NCI-H526 (cell line): ENCODE measurements around the gene GRHPR.
A peak's percentile ranks its signal among the peaks of the same experiment; 100 is the strongest.
"Not testable (repeated sequence)": the region's sequence is repeated elsewhere in the genome, so short reads cannot be mapped to it uniquely, and the experiment has no call there.

Source experiments
- DNase-seq, 2 experiments: peaks; one replicate each; lab custom pipeline; 2025; lab: John Stamatoyannopoulos, UW

The GRHPR gene

DNA sequence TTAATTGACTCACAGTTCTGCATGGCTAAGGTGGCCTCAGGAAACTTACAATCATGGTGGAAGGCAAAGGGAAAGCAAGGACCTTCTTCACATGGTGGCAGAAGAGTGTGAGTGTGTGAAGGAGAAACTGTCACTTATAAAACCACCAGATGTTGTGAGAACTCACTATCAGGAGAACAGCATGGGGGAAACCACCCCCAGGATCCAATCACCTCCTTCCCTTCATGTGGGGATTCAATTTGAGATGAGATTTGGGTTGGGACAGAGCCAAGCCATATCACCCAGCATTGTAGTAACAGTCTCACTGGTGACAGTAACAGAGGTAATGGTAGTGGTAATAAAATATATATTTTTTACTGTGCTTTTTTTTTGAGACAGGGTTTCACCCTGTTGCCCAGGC is 24.6 kb downstream of the GRHPR start:
- DNase-seq = no peak

DNA sequence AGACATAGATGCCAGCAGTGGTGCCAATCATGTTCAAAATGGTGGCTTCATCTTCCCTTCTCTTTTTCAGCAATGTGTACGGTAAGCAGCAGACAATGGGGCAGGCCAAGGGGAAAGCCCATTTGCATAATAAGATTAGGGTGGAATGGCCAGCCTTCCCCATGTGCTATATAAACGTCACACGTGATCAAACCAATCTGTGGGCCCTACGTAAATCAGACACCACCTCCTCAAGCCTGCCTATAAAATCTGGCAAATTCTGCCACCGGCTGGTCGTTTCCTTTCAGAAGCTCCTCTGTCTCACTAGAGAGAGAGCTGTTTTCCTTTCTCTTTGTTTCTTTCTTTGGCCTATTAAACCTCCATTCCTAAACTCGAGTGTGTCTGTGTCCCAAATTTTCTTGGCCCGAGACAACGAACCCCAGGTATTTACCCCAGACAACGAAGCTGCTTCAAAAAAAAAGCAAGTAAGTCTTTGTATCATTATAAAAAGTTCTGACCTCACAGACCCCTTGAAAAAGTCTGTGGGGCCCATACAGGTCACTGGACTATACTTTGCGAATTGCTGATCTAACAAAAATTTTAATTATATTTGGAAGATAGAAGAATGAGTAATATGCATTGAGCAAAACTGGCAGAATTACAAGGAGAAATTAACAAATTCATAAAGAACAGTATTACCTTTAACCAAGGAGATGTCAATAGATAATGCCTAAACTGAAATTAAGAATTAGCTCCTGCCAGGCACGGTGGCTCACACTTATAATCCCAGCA is 27.6 kb downstream of the GRHPR start:
- peak in 1 of 2 experiments; percentile 14 for DNase-seq

DNA sequence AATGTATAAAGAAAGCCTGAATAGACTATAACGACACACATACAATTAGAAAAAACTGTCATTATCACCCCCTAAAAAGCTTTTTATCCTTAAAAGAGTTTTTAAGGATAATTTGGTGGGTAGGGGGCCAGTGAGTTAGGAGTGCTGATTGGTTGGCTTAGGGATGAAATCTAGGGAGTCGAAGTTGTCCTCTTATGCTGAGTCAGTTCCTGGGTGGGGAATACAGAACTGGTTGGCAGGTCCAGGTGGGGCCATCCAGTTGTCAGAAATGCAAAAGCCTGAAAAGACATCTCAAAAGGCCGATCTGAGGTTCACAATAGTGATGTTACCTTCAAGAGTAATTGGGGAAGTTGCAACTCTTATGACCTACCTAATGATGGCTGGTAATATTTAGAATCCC is 29.1 kb downstream of the GRHPR start:
- no peak for DNase-seq

DNA sequence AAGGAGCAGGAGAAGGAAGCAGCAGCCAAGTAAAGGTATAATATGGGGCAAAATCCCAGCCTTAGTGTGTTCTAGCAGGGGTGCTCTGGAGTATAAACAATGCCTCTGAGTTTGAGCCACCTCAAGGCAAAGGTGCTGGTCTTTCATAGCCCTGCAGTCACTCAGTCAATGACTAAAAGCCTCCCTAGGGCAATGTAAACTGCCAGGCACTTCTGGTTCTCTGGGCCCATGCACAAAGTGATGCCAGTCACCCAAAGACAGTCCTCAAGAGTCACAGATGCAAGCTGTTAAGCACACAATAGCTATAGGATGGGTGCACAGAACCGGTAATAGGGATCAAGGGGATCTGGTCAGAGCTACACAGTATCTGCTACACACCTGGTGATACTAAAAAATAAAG is 30.1 kb downstream of the GRHPR start:
- DNase-seq = no peak

DNA sequence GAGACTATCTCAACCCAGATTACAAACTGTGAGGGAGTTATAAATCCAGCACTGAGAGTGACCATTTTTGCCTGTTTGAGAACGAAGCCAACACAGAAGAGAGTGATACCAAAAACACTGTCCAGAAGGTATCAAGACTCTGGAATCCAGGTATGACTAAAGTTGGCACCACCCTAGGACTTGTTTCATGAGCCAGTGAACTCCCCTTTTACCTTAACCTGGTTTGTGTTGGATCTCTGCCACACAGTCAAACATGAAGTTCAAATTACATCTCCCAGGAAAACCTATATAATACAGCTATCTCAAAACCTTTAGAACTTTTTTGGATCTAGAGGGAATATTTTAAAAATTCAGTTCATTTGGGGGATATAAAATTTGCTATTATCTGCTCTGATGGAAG is 31.3 kb downstream of the GRHPR start:
- no peak for DNase-seq

DNA sequence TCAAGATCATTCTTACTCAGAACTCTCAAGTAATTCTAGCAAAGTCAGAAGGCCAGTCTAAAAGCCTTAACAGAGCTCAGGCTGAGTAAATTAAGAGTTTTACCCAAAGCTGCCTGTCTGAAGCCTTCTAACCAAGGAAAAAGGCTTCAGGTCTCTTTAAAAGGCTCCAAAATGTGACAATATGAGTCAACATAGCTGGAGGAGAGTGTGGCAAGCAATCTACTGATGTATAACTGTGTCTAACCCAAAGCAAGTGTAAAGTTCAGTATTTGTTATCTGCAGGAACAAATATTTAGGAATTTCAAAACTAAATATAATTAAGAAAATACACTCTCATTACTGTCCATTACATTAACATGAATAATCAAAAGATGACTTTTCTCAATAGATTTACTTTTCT is 31.7 kb downstream of the GRHPR start:
- DNase-seq = no peak

DNA sequence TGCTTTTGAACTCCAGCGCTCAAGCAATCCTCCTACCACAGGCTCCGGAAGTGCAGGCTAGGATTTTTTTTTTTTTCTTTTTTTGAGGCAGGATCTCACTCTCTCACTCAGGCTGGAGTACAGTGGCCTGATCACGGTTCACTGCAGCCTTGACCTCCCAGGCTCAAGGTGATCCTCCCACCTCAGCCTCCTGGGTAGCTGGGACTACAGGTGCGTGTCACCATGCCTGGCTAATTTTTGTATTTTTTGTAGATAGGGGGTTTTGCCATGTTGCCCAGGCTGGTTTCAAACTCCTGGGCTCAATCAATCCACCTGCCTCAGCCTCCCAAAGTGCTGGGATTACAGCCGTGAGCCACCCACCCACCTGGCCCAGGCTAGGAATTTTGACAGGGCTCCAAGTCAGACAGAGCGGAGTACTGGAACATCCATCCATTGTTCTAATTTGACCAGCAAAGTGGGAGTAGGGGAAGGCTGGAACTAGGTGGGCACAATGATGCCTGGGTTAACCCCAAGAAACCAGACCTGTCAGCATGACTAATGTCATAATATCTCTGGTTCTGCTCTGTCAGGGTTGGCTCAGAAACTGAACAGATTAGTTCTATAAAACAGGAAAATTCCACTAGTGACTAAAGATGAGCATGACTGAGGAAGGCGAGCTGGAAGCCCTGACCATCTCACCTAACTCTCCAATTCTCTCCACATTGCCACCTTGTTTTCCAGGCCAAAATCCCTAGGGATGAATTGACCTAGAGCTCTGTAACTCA is 33.6 kb downstream of the GRHPR start:
- DNase-seq = no peak

DNA sequence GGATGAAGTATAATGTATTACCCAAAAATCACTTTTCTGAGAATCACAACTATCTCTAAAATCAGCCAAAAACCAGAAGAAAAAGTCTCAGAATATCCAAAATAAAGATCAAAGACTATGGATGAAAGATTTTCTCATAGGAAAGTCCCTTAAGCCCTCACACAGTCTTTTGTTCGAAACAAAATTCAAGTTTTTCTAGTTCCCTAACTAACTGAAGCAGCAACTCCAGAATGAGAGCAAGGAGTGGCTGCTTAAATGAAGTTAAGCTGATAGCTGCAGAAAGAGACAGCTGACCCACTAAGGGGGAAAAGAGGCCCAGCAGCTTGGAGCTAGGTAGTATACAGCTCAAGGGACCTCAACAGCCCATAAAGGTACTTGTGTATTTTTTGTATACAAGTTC is 34.3 kb downstream of the GRHPR start:
- no peak for DNase-seq

DNA sequence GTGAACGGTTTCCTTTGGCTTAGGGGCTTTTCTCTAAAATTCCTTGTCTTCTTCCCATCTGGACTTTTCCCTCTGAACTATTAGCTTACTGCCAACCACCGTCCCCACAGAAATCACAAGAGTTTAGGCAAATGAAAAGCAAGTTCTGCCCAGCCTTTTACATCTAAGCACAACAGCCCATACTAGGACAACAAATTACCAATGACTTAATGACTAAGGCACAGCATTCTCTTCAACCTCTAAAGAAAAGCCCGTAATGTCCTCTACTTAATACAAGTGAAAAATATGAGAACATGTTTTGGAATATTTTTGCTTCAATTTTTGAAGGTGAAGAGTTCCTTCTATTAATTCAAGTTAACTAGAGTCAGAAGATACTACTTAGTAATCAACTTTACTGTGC is 41.5 kb downstream of the GRHPR start:
- DNase-seq = no peak

DNA sequence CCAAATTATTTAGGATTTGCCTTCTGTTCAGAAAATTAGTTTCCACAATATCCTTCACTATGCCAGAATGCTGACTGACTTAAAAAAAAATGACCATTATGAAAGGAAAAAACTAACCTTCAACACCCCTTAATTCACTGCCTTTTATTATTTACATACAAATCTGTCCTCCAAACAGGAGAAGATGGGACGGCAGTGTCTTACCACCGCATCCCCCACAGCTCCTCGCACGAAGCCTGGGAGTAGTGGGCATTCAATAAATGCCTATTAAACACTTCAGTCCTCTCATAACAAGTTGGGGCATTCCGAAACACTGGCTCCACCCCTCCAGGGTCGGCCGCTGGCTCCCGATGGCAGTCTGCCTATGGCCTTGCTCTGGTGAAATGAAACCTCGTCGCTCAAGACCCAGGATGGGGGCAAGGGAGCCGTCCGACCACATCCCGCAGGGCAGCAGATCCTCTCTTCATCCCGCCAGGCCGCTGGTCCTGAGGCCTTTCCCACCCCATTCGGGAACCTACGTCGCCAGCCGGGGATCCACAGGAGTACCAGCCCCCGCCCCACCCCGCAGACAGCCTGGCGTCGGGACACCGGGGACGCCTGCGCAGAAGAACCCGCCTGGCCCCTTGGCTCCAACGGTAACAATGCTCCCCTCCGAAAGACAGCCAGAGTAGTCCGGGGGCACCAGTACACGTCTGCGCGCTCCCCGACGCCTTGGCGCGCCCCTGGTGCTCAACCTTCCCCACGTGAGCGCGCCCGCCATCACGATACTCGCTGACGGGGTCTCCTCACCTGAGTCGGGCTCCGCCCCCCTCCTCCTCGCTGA is 42.1 kb downstream of the GRHPR start:
- peak; percentile 65 to 97 for DNase-seq

DNA sequence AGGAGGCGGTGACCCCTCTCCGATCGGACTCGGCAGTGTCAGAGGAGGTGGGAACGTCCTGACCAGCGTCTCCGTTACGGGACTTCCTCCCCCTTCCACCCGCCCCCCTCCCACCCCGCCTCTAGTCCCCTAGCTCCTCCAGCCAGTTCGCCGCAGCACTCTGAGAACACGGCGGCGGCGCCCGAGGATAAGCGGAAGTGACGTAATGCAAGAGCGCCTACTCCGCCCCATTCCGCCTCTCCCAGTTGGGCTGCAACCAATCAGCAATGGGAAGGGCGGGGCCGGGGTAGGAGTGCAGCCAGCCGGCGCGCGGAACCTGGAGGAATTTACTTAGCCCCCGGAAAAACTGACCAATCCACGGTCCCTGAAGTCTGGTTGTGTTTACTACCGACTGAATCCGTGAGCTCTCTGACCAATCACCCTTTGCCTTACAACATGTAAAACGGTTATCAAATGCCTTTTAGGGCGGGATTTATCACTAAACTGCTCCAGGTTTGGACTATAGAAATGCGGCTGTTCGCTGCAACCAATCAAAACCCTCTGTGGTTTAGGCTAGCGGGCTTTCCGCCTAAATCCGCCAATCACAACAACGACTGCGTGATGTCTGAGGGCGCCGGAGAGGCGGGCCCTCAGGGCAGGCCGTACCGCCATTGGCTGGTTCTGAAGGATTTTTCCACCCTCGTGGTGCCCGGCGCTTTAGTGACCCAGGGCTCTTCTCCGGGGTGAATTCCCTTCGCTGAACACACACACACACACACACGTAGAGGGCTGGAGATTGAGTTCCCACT is 42.9 kb downstream of the GRHPR start, which contains the start of gene ZBTB5:
Gene ZBTB5, minus strand, starts transcription at position 202 of the 788 bp plus-strand sequence. CDS start 22,899 bp downstream, outside the sequence.
- DNase-seq = peak; percentile 99 to 100

DNA sequence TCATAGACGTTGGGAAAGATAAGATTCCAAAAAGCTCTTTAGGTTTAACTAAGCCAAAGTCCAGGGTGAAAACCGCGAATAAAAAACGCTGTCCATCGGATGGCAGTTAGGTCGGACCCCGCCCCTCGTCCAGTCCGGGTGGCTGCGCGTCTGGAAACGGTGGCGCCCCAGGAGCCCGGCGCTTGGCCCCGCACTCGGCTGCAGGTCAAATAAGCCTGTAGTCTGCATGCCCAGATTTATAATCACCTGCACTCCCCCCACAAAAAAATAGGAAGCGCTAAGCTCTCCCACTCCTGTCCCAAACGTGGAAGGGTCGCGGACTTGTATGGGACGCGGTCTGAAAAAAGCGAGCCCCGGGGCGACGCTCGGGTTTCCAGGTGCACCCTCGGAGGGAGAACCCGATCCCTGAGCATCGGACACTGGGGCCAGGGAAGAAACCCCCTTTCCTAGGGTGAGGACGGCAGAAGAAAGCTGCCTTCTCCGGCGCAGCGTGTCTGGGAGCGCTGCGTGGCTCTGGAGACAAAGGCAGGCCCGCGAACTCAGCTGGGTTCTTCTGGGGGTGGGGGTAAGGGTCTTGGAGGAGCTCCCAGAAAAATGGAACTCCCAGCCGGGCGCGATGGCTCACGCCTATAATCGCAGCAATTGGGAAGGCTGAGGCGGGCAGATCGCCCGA is 43.7 kb downstream of the GRHPR start:
- peak; percentile 50 to 63 for DNase-seq

DNA sequence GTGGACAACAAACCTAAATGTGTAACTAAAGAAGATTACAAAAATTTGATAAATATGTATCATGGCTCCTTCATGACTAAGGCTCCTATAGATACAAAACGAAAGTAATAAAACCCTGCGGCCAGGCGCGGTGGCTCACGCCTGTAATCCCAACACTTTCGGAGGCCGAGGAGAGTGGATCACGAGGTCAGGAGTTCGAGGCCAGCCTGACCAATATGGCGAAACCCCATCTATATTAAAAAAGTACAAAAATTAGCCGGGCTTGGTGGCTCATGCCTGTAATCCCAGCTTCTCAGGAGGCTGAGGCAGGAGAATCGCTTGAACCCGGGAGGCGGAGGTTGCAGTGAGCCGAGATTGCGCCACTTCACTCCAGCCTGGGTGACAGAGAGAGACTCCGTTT is 45.0 kb downstream of the GRHPR start:
- DNase-seq = not testable (repeated sequence)

DNA sequence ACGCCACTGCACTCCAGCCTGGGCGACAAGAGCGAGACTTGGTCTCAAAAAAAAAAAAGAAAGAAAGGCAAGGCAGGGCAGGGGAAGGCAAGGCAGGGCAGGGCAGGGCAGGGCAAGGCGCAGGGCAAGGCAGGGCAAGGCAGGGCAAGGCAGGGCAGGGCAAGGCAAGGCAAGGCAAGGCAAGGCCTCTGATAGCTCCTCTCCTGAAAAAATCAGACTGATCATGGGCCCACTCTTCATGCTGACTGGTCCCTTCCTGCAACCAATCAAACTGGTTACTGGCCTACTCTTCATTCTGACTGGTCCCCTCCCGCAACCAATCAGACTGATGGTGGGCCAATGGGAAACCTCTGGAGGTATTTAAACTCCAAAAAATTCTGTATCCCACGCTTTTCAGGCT is 46.1 kb downstream of the GRHPR start:
- no peak for DNase-seq

DNA sequence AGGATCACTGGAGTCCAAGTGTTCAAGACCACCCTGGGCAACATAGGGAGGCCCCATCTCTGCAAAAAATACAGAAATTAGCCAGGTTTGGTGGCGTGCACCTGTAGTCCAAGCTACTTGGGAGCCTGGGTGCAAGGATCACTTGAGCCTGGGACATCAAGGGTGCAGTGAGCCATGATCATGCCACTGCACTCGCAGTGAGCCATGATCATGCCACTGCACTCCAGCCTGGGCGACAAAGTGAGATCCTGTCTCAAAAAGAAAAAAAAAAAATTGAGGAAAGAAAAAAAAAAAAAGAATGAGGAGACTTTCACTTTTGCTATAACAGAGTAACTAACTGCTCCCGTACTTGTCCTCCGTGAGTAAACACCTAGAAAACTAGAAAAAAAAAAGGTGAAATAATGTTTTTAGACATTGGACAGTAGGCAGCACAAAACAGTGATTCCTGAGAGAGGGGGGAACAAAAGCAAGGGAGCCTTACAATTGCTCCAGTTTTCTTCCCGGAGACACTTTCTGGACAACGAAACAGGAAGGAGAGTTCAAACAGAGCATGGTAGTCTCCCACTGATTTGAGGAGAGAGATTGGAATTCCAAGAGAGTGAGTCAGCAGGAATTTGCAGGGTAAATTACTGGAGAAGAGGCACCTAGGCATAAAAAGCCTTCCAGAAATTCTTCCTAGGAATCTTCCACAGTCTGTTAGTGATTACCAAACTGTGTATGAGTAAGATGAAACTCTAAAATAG is 49.6 kb downstream of the GRHPR start:
- DNase-seq = no peak

DNA sequence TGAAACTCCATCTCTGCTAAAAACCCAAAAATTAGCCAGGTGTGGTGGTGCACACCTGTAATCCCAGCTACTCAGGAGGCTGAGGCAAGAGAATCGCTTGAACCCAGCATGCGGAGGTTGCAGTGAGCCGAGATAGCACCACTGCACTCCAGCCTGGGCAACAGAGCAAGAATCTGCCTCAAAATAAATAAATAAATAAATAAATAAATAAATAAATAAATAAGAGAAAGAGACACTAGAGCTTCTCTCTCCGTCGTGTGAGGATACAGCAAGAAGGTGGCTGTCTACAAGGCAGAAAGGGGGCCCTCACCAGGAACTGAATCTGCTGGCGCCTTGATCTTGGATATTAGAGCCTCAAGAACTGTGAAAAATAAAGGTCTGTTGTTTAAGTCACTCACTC is 51.5 kb downstream of the GRHPR start:
- DNase-seq = not testable (repeated sequence)

DNA sequence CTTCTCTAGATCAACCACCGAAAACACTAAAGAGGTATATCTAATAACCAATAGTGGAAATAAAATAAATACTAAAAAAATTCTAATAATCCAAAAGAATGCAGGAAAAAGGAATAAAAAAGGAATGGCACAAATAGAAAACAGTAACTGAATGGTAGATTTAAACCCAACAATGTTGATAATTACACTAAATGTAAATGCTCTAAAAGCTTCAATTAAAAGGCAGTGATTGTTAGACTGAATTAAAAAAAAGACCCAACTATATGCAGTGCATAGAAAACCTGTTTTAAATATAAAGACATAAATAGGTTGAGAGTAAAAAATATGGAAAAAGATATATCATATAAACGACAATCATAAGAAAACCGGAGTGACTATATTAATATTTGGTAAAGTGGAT is 51.9 kb downstream of the GRHPR start:
- no peak for DNase-seq

DNA sequence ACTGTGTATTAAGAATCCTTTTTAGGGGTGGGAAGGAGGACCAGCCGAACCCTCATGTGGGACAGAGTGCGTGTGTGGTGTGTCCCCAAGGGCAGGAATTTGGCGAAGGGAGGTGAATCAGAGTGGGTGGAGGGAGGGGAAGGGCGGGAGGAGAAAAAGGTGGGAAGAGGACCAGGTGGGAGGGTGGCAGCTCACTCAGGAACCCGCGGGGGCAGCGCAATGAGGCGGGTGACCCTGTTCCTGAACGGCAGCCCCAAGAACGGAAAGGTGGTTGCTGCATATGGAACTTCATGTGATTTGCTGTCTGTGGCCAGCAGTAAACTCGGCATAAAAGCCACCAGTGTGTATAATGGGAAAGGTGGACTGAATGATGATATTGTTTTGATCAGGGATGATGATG is 54.4 kb downstream of the GRHPR start:
- no peak for DNase-seq

DNA sequence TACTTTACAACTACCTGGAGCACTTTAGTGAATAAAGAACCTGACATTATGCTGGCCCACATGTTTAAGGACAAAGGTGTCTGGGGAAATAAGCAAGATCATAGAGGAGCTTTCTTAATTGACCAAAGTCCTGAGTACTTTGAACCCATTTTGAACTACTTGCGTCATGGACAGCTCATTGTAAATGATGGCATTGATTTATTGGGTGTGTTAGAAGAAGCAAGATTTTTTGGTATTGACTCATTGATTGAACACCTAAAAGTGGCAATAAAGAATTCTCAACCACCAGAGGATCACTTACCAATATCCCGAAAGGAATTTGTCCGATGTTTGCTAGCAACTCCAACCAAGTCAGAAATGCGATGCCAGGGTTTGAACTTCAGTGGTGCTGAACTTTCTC is 54.9 kb downstream of the GRHPR start:
- DNase-seq = not testable (repeated sequence)

DNA sequence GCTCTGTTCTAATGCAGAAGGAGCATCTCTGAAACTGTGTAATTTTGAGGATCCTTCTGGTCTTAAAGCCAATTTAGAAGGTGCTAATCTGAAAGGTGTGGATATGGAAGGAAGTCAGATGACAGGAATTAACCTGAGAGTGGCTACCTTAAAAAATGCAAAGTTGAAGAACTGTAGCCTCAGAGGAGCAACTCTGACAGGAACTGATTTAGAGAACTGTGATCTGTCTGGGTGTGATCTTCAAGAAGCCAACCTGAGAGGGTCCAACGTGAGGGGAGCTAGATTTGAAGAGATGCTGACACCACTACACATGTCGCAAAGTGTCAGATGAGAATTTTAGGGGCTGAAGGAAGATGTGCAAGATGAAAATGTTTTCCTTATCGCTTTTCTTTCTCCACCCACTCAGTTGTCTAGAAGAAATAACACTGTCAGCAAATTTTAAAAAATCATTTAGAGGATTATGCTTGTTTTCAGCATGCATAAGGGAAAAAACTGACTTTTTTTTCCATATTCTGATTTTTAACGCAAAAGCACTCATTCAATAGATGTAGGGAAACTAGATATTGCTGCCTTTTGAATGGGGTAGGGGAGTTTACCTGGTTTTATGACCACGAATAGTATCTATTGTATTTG is 55.6 kb downstream of the GRHPR start:
- not testable (repeated sequence) for DNase-seq
